PC-9 (cell line): ENCODE data around the gene ACADVL. TPM values are rescaled to one million over a fixed set of nuclear protein-coding genes. Genes with fewer than 3 reads are reported as not detected.
A peak's percentile ranks its signal among the peaks of the same experiment; 100 is the strongest.

Source experiments
- BruUV-seq: library from RNA; stranded (reverse); fragments of 400-500 nt; replicated peaks from 2 replicates; lab custom pipeline; 2021; lab: Mats Ljungman, UMichigan
- CTCF ChIA-PET: fragments of 300-600 bp; sonication (Branson Sonifier 250); formaldehyde crosslinking; loops from one replicate; lab custom pipeline; 2022; ENCODE audit warnings: antibody characterized with exemption; lab: Charles Lee
- POLR2A ChIA-PET: fragments of 300-600 bp; sonication (Branson Sonifier 250); formaldehyde crosslinking; loops from one replicate; lab custom pipeline; 2022; ENCODE audit warnings: antibody characterized with exemption; ENCODE audit not compliant: unreplicated experiment; lab: Charles Lee
- DNase-seq, 2 experiments: peaks; one replicate each; pipeline versions ENCODE4 v3.0.0 to v3.0.0-alpha.2; 2015 to 2022; ENCODE audit warnings: mixed read lengths in 1 of 2
- H2AFZ ChIP-seq: fragments of 200-600 bp; sonication (generic); 2 replicates; pipeline ENCODE4 v1.8.1; 2017; ENCODE audit warnings: antibody characterized with exemption
- H3F3A ChIP-seq: fragments of 200-600 bp; sonication (generic); 2 replicates; pipeline ENCODE4 v1.8.1; 2017; ENCODE audit warnings: antibody characterized with exemption, mild to moderate bottlenecking, low read depth; ENCODE audit not compliant: insufficient read depth
- H3K27ac ChIP-seq: fragments of 200-600 bp; sonication (generic); 2 replicates; pipeline ENCODE4 v1.6.1; 2016; ENCODE audit warnings: mixed run types
- H3K27me3 ChIP-seq: fragments of 200-600 bp; sonication (generic); 2 replicates; pipeline ENCODE4 v1.6.1; 2016; ENCODE audit warnings: low read depth, mixed run types; ENCODE audit not compliant: insufficient read depth
- H3K36me3 ChIP-seq: fragments of 200-600 bp; sonication (generic); 2 replicates; pipeline ENCODE4 v1.6.1; 2016; ENCODE audit warnings: low read depth, mixed run types
- H3K4me1 ChIP-seq: fragments of 200-600 bp; sonication (generic); replicated peaks from 2 replicates; pipeline ENCODE4 v1.6.1; 2016; ENCODE audit warnings: mixed run types; ENCODE audit not compliant: insufficient read depth
- H3K4me2 ChIP-seq: fragments of 200-600 bp; sonication (generic); 2 replicates; pipeline ENCODE4 v1.6.1; 2017; ENCODE audit warnings: mixed run types
- H3K4me3 ChIP-seq: fragments of 200-600 bp; sonication (generic); 2 replicates; pipeline ENCODE4 v1.6.1; 2016; ENCODE audit warnings: mixed run types
- H3K79me2 ChIP-seq: fragments of 200-600 bp; sonication (generic); 2 replicates; pipeline ENCODE4 v1.6.1; 2017; ENCODE audit warnings: low read depth, mixed run types
- H3K9me2 ChIP-seq: fragments of 200-600 bp; sonication (generic); 2 replicates; pipeline ENCODE4 v1.8.1; 2017; ENCODE audit warnings: mild to moderate bottlenecking; ENCODE audit not compliant: insufficient read depth
- H3K9me3 ChIP-seq: fragments of 200-600 bp; sonication (generic); 2 replicates; pipeline ENCODE4 v1.8.1; 2016; ENCODE audit warnings: low read depth; ENCODE audit not compliant: insufficient read depth
- H4K20me1 ChIP-seq: fragments of 200-600 bp; sonication (generic); 2 replicates; pipeline ENCODE4 v1.8.1; 2017; ENCODE audit not compliant: insufficient read depth
- CTCF ChIP-seq: fragments of 200-600 bp; sonication (generic); conservative IDR thresholded peaks from 2 replicates; pipeline ENCODE4 v1.6.1; 2017; ENCODE audit warnings: mixed run types, antibody characterized with exemption, mild to moderate bottlenecking, moderate library complexity
- EZH2 ChIP-seq: fragments of 200-600 bp; sonication (generic); IDR thresholded peaks from 2 replicates; pipeline ENCODE4 v1.8.0; 2017; ENCODE audit warnings: antibody characterized with exemption, low read depth
- intact Hi-C: fragments of 100-400 bp; cut with micrococcal nuclease; formaldehyde crosslinking; loops from one replicate; pipeline ENCODE4 v1.10.0; 2022; ENCODE audit not compliant: unreplicated experiment
- total RNA-seq: library from RNA; stranded (reverse); gene quantifications from 2 replicates; pipeline ENCODE4 v1.2.3, GENCODE V29; 2021

Gene ACADVL
- total RNA-seq, 1 experiment from 2014 or later: 604 TPM

GRCh38 chr17:7234083-7234951, 14.6 kb downstream of the ACADVL start, which contains the start of gene DVL2:
TSS of gene DVL2 (minus strand) at chr17:7234517. CDS start at chr17:7234262, 255 bp downstream.
- H3K79me2 ChIP-seq: peaks cover 86% of the 10 kb centered on the region
- peaks cover 32% of the 10 kb centered on the region for H4K20me1 ChIP-seq
- no peak for TF ChIP-seq EZH2
- TF ChIP-seq CTCF: no peak
- peaks cover 38% of the 10 kb centered on the region for H3K4me1 ChIP-seq
- H3K36me3 ChIP-seq: peaks cover 37% of the 10 kb centered on the region
- H3K27ac ChIP-seq: peak within 1 kb of the TSS; percentile 57
- H3K9me3 ChIP-seq: no peaks in the 10 kb centered on the region
- intact Hi-C loops: no loop called here
- H3K4me2 ChIP-seq: peak within 1 kb of the TSS; percentile 97
- BruUV-seq: no TSS peak
- H3K4me3 ChIP-seq: peak within 1 kb of the TSS; percentile 82
- peak within 1 kb of the TSS; percentile 91 for H2AFZ ChIP-seq
- peak; percentile 78 to 95 for DNase-seq
- H3F3A ChIP-seq: peaks cover 37% of the 10 kb centered on the region
- no peaks in the 10 kb centered on the region for H3K27me3 ChIP-seq
- ChIA-PET POLR2A (interaction anchor here (0.6 to 1.5 kb wide), 3 partner anchors 14 to 393 kb away, joined by 4 to 10 read pairs (median 5); partner anchors contain the start of genes ACADVL, DLG4 and SAT2), CTCF (no interaction called here)
- no peaks in the 10 kb centered on the region for H3K9me2 ChIP-seq

GRCh38 chr17:7235693-7236665, 16.2 kb downstream of the ACADVL start:
- 0 out of 2 replicates have a peak overlapping the region, but pooled peaks have one; percentile 57 for H3K27ac ChIP-seq
- no peak for DNase-seq
- peaks cover 83% of the 10 kb centered on the region for H3K79me2 ChIP-seq
- no peaks in the 10 kb centered on the region for H3K9me2 ChIP-seq
- no peak for TF ChIP-seq EZH2
- TF ChIP-seq CTCF: no peak
- H3K9me3 ChIP-seq: no peaks in the 10 kb centered on the region
- H3K27me3 ChIP-seq: no peaks in the 10 kb centered on the region
- H4K20me1 ChIP-seq: peaks cover 29% of the 10 kb centered on the region
- no peak overlapping the region for H3K4me3 ChIP-seq
- peak overlapping the region; percentile 97; the same call in 1 of the 2 replicates for H3K4me2 ChIP-seq
- ChIA-PET CTCF (no interaction called here), POLR2A (no interaction called here)
- H3K36me3 ChIP-seq: peaks cover 32% of the 10 kb centered on the region
- H2AFZ ChIP-seq: no peak overlapping the region
- BruUV-seq: no TSS peak
- intact Hi-C loops: no loop called here
- peaks cover 51% of the 10 kb centered on the region for H3K4me1 ChIP-seq
- peaks cover 45% of the 10 kb centered on the region for H3F3A ChIP-seq

- Histone ChIP-seq H3K9me2 (no peaks in the 10 kb centered on the region), H3F3A (peaks cover 53% of the 10 kb centered on the region), H4K20me1 (peaks cover 20% of the 10 kb centered on the region), H3K4me1 (peaks cover 48% of the 10 kb centered on the region), H2AFZ (no peak overlapping the region), H3K27me3 (no peaks in the 10 kb centered on the region), H3K36me3 (peaks cover 32% of the 10 kb centered on the region), H3K27ac (peak overlapping the region; percentile 80), H3K79me2 (peaks cover 81% of the 10 kb centered on the region), H3K9me3 (no peaks in the 10 kb centered on the region), H3K4me3 (no peak overlapping the region; the same call in 1 of the 2 replicates), H3K4me2 (peak overlapping the region; percentile 70)
- ChIA-PET POLR2A (no interaction called here), CTCF (no interaction called here)
- TF ChIP-seq CTCF (no peak), EZH2 (no peak)
- DNase-seq: no peak
- intact Hi-C loops: no loop called here
- BruUV-seq: no TSS peak
These were observed 17.1 kb downstream of the ACADVL start for GRCh38 chr17:7236808-7237207.
